K562 (cell line): Measurements from ENCODE around the gene WASF2. TPM values are rescaled to one million over a fixed set of nuclear protein-coding genes. Genes with fewer than 3 reads are reported as not detected.

ENCODE experiments used
- ATAC-seq: fragments of 200-7000 bp; cut with Tn5 transposase; 3 replicates; pipeline ENCODE4 v1.9.1; 2020; ENCODE audit warnings: moderate library complexity
- BruUV-seq: library from RNA; stranded (reverse); fragments of 400-500 nt; replicated peaks from 2 replicates; lab custom pipeline; 2021; lab: Mats Ljungman, UMichigan
- CTCF ChIA-PET: fragments of 300-600 bp; formaldehyde crosslinking; extraction: SDS; loops from one replicate; lab custom pipeline; 2021; ENCODE audit warnings: low intra/inter-chr PET ratio; lab: Yijun Ruan, JAX
- POLR2A ChIA-PET: fragments of 300-600, 350-650 bp; sonication (Branson Sonifier 250); formaldehyde crosslinking; extraction: SDS; loops from one replicate; lab custom pipeline; 2021; ENCODE audit warnings: antibody characterized with exemption, inconsistent platforms; lab: Yijun Ruan, JAX
- DNase-seq, 4 experiments: peaks; one replicate each; pipeline versions ENCODE4 v3.0.0 to v3.0.0-alpha.2; 2011 to 2018; ENCODE audit warnings: low spot score in 3 of 4, mixed read lengths in 3 of 4; ENCODE audit errors: extremely low read depth in 1 of 4
- FAIRE-seq: peaks from 2 replicates; lab custom pipeline; 2011; peaks lifted over from hg19 to GRCh38; lab: Jason Lieb, UNC
- H2AFZ ChIP-seq: 2 replicates; pipeline ENCODE4 v1.6.0; 2011; ENCODE audit warnings: low read depth, low read length, control low read depth, inconsistent platforms
- H3K27ac ChIP-seq: fragments of 200-600 bp; 3 replicates; pipeline ENCODE4 v1.8.0; 2011; ENCODE audit warnings: low read depth, mild to moderate bottlenecking, control low read depth, inconsistent platforms, low read length, moderate library complexity, mixed read lengths; ENCODE audit errors: extremely low read depth
- H3K27me3 ChIP-seq, 2 experiments: fragments of 300-600 bp in 1 of 2; 2 replicates in 1 of 2; 3 replicates in 1 of 2; pipeline versions ENCODE4 v1.6.0 to v1.8.0; 2011; ENCODE audit warnings: inconsistent platforms in 2 of 2, low read length in 2 of 2, mild to moderate bottlenecking in 1 of 2, mixed read lengths in 1 of 2, moderate library complexity in 1 of 2; ENCODE audit not compliant: control insufficient read depth in 2 of 2, insufficient read depth in 2 of 2
- H3K36me3 ChIP-seq: fragments of 300-600 bp; 3 replicates; pipeline ENCODE4 v1.8.0; 2011; ENCODE audit warnings: mild to moderate bottlenecking, low read length, inconsistent platforms; ENCODE audit not compliant: control insufficient read depth, insufficient read depth
- H3K4me1 ChIP-seq, 2 experiments: fragments of 200-600 bp in 1 of 2; replicated peaks in 1 of 2; 2 replicates in 1 of 2; 3 replicates in 1 of 2; pipeline versions ENCODE4 v1.5.1 to v1.8.0; 2011; ENCODE audit warnings: inconsistent platforms in 2 of 2, low read length in 2 of 2, mild to moderate bottlenecking in 1 of 2, mixed read lengths in 1 of 2, moderate library complexity in 1 of 2; ENCODE audit not compliant: control insufficient read depth in 2 of 2, insufficient read depth in 2 of 2
- H3K4me2 ChIP-seq: 2 replicates; pipeline ENCODE4 v1.6.1; 2011; ENCODE audit warnings: low read length, control low read depth, inconsistent platforms, mixed read lengths; ENCODE audit not compliant: insufficient read depth
- H3K4me3 ChIP-seq: fragments of 200-600 bp; sonication (generic), shearing (Covaris generic); 2 replicates; pipeline ENCODE4 v1.5.1; 2016; ENCODE audit warnings: control low read depth, inconsistent platforms
- H3K79me2 ChIP-seq: fragments of 200-600 bp; 3 replicates; pipeline ENCODE4 v1.8.0; 2011; ENCODE audit warnings: low read length, inconsistent platforms; ENCODE audit not compliant: control insufficient read depth, insufficient read depth
- H3K9ac ChIP-seq, 2 experiments: 2 replicates each; pipeline versions ENCODE4 v1.6.0 to v1.6.1; 2011; ENCODE audit warnings: low read depth in 2 of 2, low read length in 2 of 2, control low read depth in 1 of 2, inconsistent platforms in 1 of 2, mild to moderate bottlenecking in 1 of 2, mixed read lengths in 1 of 2; ENCODE audit not compliant: insufficient read depth in 1 of 2
- H3K9me1 ChIP-seq: one replicate; pipeline ENCODE4 v1.6.0; 2011; ENCODE audit warnings: inconsistent platforms, mild to moderate bottlenecking, low read length, moderate library complexity; ENCODE audit not compliant: control insufficient read depth, insufficient read depth
- H3K9me3 ChIP-seq: replicated peaks from 2 replicates; pipeline ENCODE4 v1.5.1; 2011; ENCODE audit warnings: low read depth, low read length, inconsistent platforms; ENCODE audit not compliant: control insufficient read depth, insufficient read depth
- H4K20me1 ChIP-seq: replicated peaks from 2 replicates; pipeline ENCODE4 v1.6.1; 2011; ENCODE audit warnings: low read length, inconsistent platforms, mixed read lengths; ENCODE audit not compliant: control insufficient read depth, insufficient read depth
- ATF2 ChIP-seq: sonication (generic); formaldehyde crosslinking; IDR thresholded peaks from 2 replicates; pipeline ENCODE4 v1.8.1; 2022; ENCODE audit warnings: missing genetic modification reagents
- CBX2 ChIP-seq: fragments of 200-600 bp; sonication (generic); IDR thresholded peaks from one replicate; pipeline ENCODE4 v1.6.1; 2012; ENCODE audit warnings: mild to moderate bottlenecking, low read length, inconsistent platforms; ENCODE audit not compliant: insufficient read depth, poor library complexity, severe bottlenecking
- LCOR ChIP-seq: sonication (generic); formaldehyde crosslinking; IDR thresholded peaks from 2 replicates; pipeline ENCODE4 v1.8.0; 2022; ENCODE audit warnings: mild to moderate bottlenecking, missing genetic modification reagents
- NONO ChIP-seq, 2 experiments: fragments of 200-400 bp in 1 of 2; fragments of 450-650 bp in 1 of 2; formaldehyde crosslinking in 1 of 2; IDR thresholded peaks; 2 replicates each; pipeline ENCODE4 v1.6.1; 2017; ENCODE audit warnings: low read depth in 2 of 2, mild to moderate bottlenecking in 2 of 2, moderate library complexity in 2 of 2, low read length in 1 of 2
- NR2C1 ChIP-seq, 2 experiments: fragments of 450-650 bp; IDR thresholded peaks; 2 replicates each; pipeline ENCODE4 v1.6.1; 2017; ENCODE audit warnings: mild to moderate bottlenecking in 2 of 2, antibody characterized with exemption in 1 of 2, inconsistent platforms in 1 of 2, missing compliant biosample characterization in 1 of 2, missing genetic modification characterization in 1 of 2
- ZFP36 ChIP-seq: fragments of 150-350 bp; IDR thresholded peaks from 2 replicates; pipeline ENCODE4 v1.6.1; 2018; ENCODE audit warnings: low read length, low read depth; ENCODE audit not compliant: partially characterized antibody
- ZNF12 ChIP-seq: sonication (generic); formaldehyde crosslinking; IDR thresholded peaks from 2 replicates; pipeline ENCODE4 v1.4.0; 2020; ENCODE audit warnings: mild to moderate bottlenecking, missing genetic modification reagents
- ZNF212 ChIP-seq: fragments of 450-650 bp; formaldehyde crosslinking; IDR thresholded peaks from 2 replicates; pipeline ENCODE4 v1.4.0; 2020; ENCODE audit warnings: mild to moderate bottlenecking
- ZNF224 ChIP-seq: sonication (generic); formaldehyde crosslinking; IDR thresholded peaks from 2 replicates; pipeline ENCODE4 v1.8.0; 2022; ENCODE audit warnings: mild to moderate bottlenecking, missing genetic modification reagents
- ZNF280A ChIP-seq: fragments of 450-650 bp; IDR thresholded peaks from 2 replicates; pipeline ENCODE4 v1.6.1; 2018; ENCODE audit warnings: mild to moderate bottlenecking, low read depth; ENCODE audit not compliant: partially characterized antibody
- ZNF280B ChIP-seq: fragments of 250-450 bp; sonication (Bioruptor Pico); IDR thresholded peaks from 2 replicates; pipeline ENCODE4 v1.5.1; 2021; ENCODE audit warnings: mild to moderate bottlenecking
- ZNF408 ChIP-seq: fragments of 250-450 bp; sonication (Bioruptor Pico); IDR thresholded peaks from 2 replicates; pipeline ENCODE4 v1.4.0; 2020; ENCODE audit warnings: low read depth, mild to moderate bottlenecking, moderate library complexity
- ZNF561 ChIP-seq: fragments of 450-650 bp; formaldehyde crosslinking; conservative IDR thresholded peaks from 2 replicates; pipeline ENCODE4 v1.4.0; 2020; ENCODE audit warnings: mild to moderate bottlenecking, moderate library complexity
- ZNF699 ChIP-seq: fragments of 250-450 bp; sonication (Bioruptor Pico); IDR thresholded peaks from 2 replicates; pipeline ENCODE4 v1.8.0; 2021; ENCODE audit warnings: mild to moderate bottlenecking, moderate library complexity; ENCODE audit not compliant: insufficient replicate concordance
- WGBS: fragments of 100-300 bp; shearing (Covaris generic); methylation state at CpG from one replicate; pipeline ENCODE4 v1.1.6; 2016; ENCODE audit warnings: low coverage, mixed read lengths; ENCODE audit not compliant: insufficient coverage; ENCODE audit errors: missing lambda C conversion rate; 5-methylcytosine and 5-hydroxymethylcytosine counted together
- in situ Hi-C: fragments of 300-500 bp; cut with MboI; formaldehyde crosslinking; loops from 4 replicates; pipeline ENCODE4 v1.15.0; 2018; ENCODE audit warnings: inconsistent platforms, mixed read lengths
- intact Hi-C: fragments of 100-400 bp; cut with micrococcal nuclease; formaldehyde crosslinking; loops from 2 replicates; pipeline ENCODE4 v1.14.2; 2022
- polyA plus RNA-seq, 8 experiments: library from polyadenylated mRNA; depleted of rRNA in 4 of 8; stranded (reverse) in 5 of 8; unstranded in 3 of 8; fragments of >200 nt; fragmentation: Nextera tagmentation in 2 of 8; fragmentation: Illumina TruSeq in 1 of 8; extraction: Ambion mirVana in 2 of 8; extraction: Trizol in 1 of 8; gene quantifications; 2 replicates each; pipeline versions ENCODE4 v1.2.1 to v1.2.3, GENCODE V29; 2011 to 2014; ENCODE audit warnings: inconsistent platforms in 1 of 8, missing spikeins in 1 of 8
- total RNA-seq, 7 experiments: library from RNA; depleted of rRNA in 6 of 7; stranded (reverse); fragments of >200 nt in 6 of 7; fragmentation: Illumina TruSeq in 2 of 7; extraction: Trizol in 2 of 7; gene quantifications; 2 replicates each; pipeline versions ENCODE4 v1.2.1 to v1.2.3, GENCODE V29; 2011 to 2021; ENCODE audit warnings: low replicate concordance in 1 of 7
- TF ChIP-seq, protein P1 (sequence below): fragments of 450-650 bp; formaldehyde crosslinking; IDR thresholded peaks from 2 replicates; pipeline ENCODE4 v1.4.0; 2022; ENCODE audit warnings: missing genetic modification characterization

WASF2 gene
- total and polyA plus RNA-seq, 9 of the 15 experiments (the other 6 are each of a cell fraction or from before 2014, with no cell fraction given) = 8.2 to 163 (median 31.2) TPM

DNA sequence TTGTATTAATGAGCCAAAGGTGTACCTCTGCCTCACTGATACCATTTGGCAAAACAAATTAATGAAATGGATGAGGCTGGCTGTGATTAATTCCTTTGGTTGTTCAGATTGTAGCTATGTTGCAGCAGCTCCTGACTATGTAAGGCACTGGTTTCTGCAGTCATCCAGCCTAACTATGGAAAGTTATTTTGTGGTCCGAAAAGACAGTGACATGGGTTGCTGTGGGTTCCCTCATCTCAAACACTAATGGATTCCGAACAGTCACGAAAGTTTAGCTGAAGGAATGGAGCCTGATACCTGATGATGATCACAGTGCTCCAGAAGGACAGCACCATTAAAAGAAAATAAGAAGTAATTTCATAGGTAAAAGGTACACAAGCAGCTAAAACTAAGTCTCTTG lies 42.6 kb downstream of the WASF2 start (continued):
- no peak for TF ChIP-seq ZNF212
- no peak for TF ChIP-seq ZNF699 (CRISPR knock-in tag)
- no peak for TF ChIP-seq ZNF408 (CRISPR knock-in tag)
- TF ChIP-seq CBX2 = no peak

DNA sequence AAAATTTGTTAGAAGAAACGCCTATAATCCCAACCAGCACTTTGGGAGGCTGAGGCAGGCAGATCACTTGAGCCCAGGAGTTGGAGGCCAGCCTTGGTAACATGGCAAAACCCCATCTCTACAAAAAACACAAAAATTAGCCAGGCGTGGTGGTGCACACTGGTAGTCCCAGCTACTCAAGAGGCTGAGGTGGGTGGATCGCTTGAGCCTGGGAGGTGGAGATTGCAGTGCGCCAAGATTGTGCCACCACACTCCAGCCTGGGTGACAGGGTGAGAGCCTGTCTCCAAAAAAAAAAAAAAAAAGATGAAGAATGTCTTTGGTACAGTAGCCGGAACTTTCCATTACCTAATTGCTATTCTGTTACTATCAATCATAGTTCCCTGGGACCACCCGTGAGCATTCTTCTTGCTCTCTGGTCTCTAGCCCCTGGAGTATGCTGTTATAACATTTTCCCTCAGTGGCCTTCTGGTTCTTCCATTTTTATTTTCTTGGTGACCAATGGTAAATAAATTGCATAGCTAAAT lies 43.4 kb downstream of the WASF2 start:
- ChIA-PET POLR2A (interaction anchor here (0.6 to 2.4 kb wide), 5 partner anchors 10 to 23 kb away, joined by 3 to 12 read pairs (median 5); no protein-coding TSS in a partner anchor), CTCF (no interaction called here)
- no peaks in the 10 kb centered on the region for H3K9me1 ChIP-seq
- peaks cover 37% of the 10 kb centered on the region for H3K36me3 ChIP-seq
- H3K27ac ChIP-seq = no peak overlapping the region
- WGBS = 82% methylated on average over 6 of the region's 6 CpGs
- no peak for ATAC-seq
- no peak for FAIRE-seq
- no peak overlapping the region for H3K4me3 ChIP-seq
- no TSS peak for BruUV-seq
- H3K27me3 ChIP-seq = no peaks in the 10 kb centered on the region
- no peak overlapping the region for H2AFZ ChIP-seq
- no peaks in the 10 kb centered on the region for H3K9me3 ChIP-seq
- intact Hi-C loops (no loop called here), in situ Hi-C loops (no loop called here)
- no peak overlapping the region for H3K9ac ChIP-seq
- DNase-seq = no peak
- no peaks in the 10 kb centered on the region; a peak in 2 of 5 replicates for H3K4me1 ChIP-seq
- peaks cover 80% of the 10 kb centered on the region for H3K79me2 ChIP-seq
- H4K20me1 ChIP-seq = peaks cover 24% of the 10 kb centered on the region; the same call in 1 of the 2 replicates
- no peak overlapping the region for H3K4me2 ChIP-seq
- no peak for TF ChIP-seq ZNF561 (CRISPR knock-in tag)
- no peak for TF ChIP-seq ZFP36
- TF ChIP-seq LCOR (CRISPR knock-in tag) = no peak
- TF ChIP-seq, protein P1, sequence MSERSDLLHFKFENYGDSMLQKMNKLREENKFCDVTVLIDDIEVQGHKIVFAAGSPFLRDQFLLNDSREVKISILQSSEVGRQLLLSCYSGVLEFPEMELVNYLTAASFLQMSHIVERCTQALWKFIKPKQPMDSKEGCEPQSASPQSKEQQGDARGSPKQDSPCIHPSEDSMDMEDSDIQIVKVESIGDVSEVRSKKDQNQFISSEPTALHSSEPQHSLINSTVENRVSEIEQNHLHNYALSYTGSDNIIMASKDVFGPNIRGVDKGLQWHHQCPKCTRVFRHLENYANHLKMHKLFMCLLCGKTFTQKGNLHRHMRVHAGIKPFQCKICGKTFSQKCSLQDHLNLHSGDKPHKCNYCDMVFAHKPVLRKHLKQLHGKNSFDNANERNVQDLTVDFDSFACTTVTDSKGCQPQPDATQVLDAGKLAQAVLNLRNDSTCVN (CRISPR knock-in tag) = no peak
- TF ChIP-seq NR2C1 (IDR thresholded peaks at IDR 0.05) = no peak
- no peak for TF ChIP-seq NR2C1 (tag; IDR thresholded peaks at IDR 0.05)
- no peak for TF ChIP-seq ATF2 (CRISPR knock-in tag)
- no peak for TF ChIP-seq ZNF224 (CRISPR knock-in tag)
- no peak for TF ChIP-seq ZNF280B
- no peak for TF ChIP-seq ZNF12 (CRISPR knock-in tag)
- no peak for TF ChIP-seq ZNF280A
- TF ChIP-seq NONO (IDR thresholded peaks at IDR 0.05; ENCODE audit: low read depth in 2 of 2, low read length in 1 of 2) = no peak
